GM21526 (cell line): ENCODE results near the gene IMPDH2.

ENCODE experiments used
- ATAC-seq: cut with Tn5 transposase; IDR thresholded peaks from one replicate; pipeline ENCODE4 v1.9.1; 2021; ENCODE audit warnings: moderate library complexity; ENCODE audit not compliant: unreplicated experiment, low FRiP score

IMPDH2 gene

GRCh38 chr3:49028673-49029562, at the start of gene IMPDH2:
Gene IMPDH2 (minus strand): TSS chr3:49029398. CDS start chr3:49029350, 48 bp downstream.
- ATAC-seq = peak; percentile 72

- ATAC-seq = no peak
Observed at GRCh38 chr3:49076646-49077045, 47.4 kb upstream of the IMPDH2 start.

- no peak for ATAC-seq
Observed at GRCh38 chr3:49076116-49076515, 46.9 kb upstream of the IMPDH2 start.

GRCh38 chr3:49058011-49058410, 28.8 kb upstream of the IMPDH2 start:
- ATAC-seq = no peak

- no peak for ATAC-seq
Observed at GRCh38 chr3:49057268-49057667, 28.1 kb upstream of the IMPDH2 start.

- no peak for ATAC-seq
Observed at GRCh38 chr3:49054344-49054862, 25.2 kb upstream of the IMPDH2 start.

- ATAC-seq = no peak
Observed at GRCh38 chr3:49053543-49053942, 24.3 kb upstream of the IMPDH2 start.

- ATAC-seq = no peak
Observed at GRCh38 chr3:49035281-49035680, 6.1 kb upstream of the IMPDH2 start.

- ATAC-seq = no peak
Observed at GRCh38 chr3:49034650-49035049, 5.5 kb upstream of the IMPDH2 start.

- no peak for ATAC-seq
Observed at GRCh38 chr3:49032646-49033304, 3.6 kb upstream of the IMPDH2 start.

GRCh38 chr3:49030321-49030720, 1.1 kb upstream of the IMPDH2 start:
- no peak for ATAC-seq

- ATAC-seq = no peak
Observed at GRCh38 chr3:49029563-49029884, 326 bp upstream of the IMPDH2 start.

GRCh38 chr3:49028298-49028672, 913 bp downstream of the IMPDH2 start:
- no peak for ATAC-seq

- ATAC-seq = no peak
Observed at GRCh38 chr3:49027634-49028033, 1.6 kb downstream of the IMPDH2 start.

GRCh38 chr3:49026536-49026935, 2.7 kb downstream of the IMPDH2 start:
- no peak for ATAC-seq

GRCh38 chr3:49025793-49026520, 3.2 kb downstream of the IMPDH2 start:
- ATAC-seq = no peak

GRCh38 chr3:49025005-49025792, 4.0 kb downstream of the IMPDH2 start:
- ATAC-seq = no peak

GRCh38 chr3:49024449-49024848, 4.7 kb downstream of the IMPDH2 start:
- no peak for ATAC-seq

- ATAC-seq = no peak
Observed at GRCh38 chr3:49023775-49024174, 5.4 kb downstream of the IMPDH2 start.

GRCh38 chr3:49022688-49023171, 6.5 kb downstream of the IMPDH2 start:
- no peak for ATAC-seq
